PC-9 (cell line): ENCODE measurements around the gene WFDC1.

Experiments used
- EZH2 ChIP-seq: fragments of 200-600 bp; sonication (generic); IDR thresholded peaks from 2 replicates; pipeline ENCODE4 v1.8.0; 2017; ENCODE audit warnings: antibody characterized with exemption, low read depth
- TF ChIP-seq, protein P1 (sequence below): fragments of 200-600 bp; sonication (generic); conservative IDR thresholded peaks from 2 replicates; pipeline ENCODE4 v1.6.1; 2017; ENCODE audit warnings: mixed run types, antibody characterized with exemption, mild to moderate bottlenecking, moderate library complexity

DNA sequence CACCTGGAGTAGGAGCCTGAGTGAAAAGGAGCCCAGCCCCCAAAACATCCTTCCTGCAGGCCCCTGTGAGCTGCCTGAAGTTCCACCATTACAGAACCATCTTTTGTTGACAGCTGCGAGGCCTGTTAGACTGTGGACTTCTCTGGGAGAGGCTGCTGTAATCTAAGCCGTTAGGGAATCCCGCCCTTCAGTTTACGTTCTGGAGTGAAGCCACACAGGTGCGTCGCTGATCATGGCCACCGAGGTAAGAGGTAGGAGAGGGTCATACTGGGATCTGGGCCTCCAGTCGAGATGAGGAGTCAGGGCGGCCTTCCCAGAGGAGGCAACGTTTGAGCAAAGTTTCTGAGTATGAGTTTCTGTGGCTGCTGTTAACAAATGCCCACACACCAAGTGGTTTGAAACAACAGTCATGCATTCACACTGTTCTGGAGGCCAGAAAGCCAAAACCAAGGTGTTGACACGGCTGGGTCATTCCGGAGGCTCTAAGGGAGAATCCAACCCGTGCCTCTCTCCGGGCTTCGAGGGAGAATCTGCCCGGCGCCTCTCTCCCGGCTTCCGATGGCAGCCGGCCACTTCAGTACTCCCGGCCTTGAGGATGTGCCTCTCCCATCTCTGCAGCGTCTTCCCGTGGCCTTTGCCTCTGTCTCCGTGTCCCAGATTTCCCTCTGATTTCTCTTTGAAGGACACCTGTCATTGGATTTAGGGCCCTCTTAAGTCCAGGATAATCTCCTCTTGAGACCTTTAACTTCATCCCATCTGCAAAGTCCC, 47.0 kb downstream of the WFDC1 start:
- TF ChIP-seq, protein P1, sequence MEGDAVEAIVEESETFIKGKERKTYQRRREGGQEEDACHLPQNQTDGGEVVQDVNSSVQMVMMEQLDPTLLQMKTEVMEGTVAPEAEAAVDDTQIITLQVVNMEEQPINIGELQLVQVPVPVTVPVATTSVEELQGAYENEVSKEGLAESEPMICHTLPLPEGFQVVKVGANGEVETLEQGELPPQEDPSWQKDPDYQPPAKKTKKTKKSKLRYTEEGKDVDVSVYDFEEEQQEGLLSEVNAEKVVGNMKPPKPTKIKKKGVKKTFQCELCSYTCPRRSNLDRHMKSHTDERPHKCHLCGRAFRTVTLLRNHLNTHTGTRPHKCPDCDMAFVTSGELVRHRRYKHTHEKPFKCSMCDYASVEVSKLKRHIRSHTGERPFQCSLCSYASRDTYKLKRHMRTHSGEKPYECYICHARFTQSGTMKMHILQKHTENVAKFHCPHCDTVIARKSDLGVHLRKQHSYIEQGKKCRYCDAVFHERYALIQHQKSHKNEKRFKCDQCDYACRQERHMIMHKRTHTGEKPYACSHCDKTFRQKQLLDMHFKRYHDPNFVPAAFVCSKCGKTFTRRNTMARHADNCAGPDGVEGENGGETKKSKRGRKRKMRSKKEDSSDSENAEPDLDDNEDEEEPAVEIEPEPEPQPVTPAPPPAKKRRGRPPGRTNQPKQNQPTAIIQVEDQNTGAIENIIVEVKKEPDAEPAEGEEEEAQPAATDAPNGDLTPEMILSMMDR: no peak
- TF ChIP-seq EZH2: no peak
